Coronary artery (tissue), 2 donors: Measurements from ENCODE around the gene CISD3.

ENCODE experiments used
- DNase-seq: peaks from one replicate; pipeline ENCODE4 v3.0.0-alpha.2; 2017; ENCODE audit warnings: low spot score
- H3K27ac ChIP-seq, 2 donors: fragments of 200-600 bp; sonication (generic); one replicate each; pipeline ENCODE4 v1.5.1; 2016 to 2019
- H3K4me3 ChIP-seq: fragments of 200-600 bp; sonication (generic); 2 replicates; pipeline ENCODE4 v1.5.1; 2016; ENCODE audit warnings: mild to moderate bottlenecking, moderate library complexity
- TF ChIP-seq, protein P1 (sequence below): fragments of 200-600 bp; sonication (generic); IDR thresholded peaks from one replicate; pipeline ENCODE4 v1.5.1; 2019; ENCODE audit warnings: antibody characterized with exemption

Gene CISD3, protein sequence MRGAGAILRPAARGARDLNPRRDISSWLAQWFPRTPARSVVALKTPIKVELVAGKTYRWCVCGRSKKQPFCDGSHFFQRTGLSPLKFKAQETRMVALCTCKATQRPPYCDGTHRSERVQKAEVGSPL

DNA sequence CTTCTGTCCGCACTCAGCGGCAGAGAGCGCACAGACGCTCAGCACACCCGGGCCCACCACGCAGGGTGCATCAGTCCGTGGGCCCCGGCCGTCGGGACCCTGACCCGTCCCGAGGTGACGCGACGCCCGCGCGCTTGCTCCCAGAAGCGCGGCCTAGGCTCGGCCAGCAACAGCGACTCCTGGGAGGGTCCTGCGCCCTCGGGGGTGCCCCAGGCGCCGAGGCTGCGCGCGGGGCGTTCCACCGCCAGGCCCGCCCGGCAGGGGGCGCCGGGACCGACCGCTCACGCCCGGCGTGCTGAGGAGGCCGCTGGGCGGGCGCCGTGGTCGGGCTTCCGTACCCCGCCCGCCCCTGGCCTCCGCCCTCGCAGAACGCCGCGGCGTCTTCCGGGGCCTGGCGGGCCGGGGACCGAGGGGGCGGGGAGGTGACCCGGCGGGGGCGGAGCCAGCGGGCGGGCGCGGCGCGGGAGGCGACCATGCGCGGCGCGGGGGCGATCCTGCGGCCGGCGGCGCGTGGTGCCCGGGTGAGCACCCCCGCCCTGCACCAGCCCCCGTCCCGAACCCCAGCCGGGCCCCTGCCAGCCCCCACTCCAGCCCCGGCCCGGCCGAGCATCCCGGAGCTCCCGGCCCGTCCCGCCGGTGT, at the start of gene CISD3:
CISD3 (plus strand) TSS at position 456 of the 640 bp plus-strand sequence; CDS start at position 474, 18 bp downstream.
- TF ChIP-seq, protein P1, sequence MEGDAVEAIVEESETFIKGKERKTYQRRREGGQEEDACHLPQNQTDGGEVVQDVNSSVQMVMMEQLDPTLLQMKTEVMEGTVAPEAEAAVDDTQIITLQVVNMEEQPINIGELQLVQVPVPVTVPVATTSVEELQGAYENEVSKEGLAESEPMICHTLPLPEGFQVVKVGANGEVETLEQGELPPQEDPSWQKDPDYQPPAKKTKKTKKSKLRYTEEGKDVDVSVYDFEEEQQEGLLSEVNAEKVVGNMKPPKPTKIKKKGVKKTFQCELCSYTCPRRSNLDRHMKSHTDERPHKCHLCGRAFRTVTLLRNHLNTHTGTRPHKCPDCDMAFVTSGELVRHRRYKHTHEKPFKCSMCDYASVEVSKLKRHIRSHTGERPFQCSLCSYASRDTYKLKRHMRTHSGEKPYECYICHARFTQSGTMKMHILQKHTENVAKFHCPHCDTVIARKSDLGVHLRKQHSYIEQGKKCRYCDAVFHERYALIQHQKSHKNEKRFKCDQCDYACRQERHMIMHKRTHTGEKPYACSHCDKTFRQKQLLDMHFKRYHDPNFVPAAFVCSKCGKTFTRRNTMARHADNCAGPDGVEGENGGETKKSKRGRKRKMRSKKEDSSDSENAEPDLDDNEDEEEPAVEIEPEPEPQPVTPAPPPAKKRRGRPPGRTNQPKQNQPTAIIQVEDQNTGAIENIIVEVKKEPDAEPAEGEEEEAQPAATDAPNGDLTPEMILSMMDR: peak; percentile 79
- H3K27ac ChIP-seq: peak within 1 kb of the TSS; percentile 85 to 91
- DNase-seq: peak; percentile 86
- H3K4me3 ChIP-seq: peak within 1 kb of the TSS; percentile 85

DNA sequence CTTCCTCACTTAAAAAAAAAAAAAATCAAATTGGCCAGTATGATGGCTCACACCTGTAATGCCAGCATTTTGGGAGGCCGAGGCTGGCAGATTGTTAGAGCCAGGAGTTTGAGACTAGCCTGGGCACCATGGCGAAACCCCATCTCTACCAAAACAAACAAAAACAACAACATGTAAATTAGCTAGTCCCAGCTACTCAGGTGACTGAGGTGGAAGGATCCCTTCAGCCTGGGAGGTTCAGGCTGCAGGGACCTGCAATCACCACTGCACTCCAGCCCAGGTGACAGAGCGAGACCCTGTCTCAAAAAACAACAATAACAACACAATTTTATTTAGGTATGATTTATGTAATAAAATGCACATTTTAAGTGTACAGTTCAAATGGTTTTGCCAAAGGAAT, 49.0 kb upstream of the CISD3 start:
- TF ChIP-seq, protein P1: no peak
- DNase-seq: no peak
- no peak overlapping the region for H3K27ac ChIP-seq
- no peak overlapping the region for H3K4me3 ChIP-seq

DNA sequence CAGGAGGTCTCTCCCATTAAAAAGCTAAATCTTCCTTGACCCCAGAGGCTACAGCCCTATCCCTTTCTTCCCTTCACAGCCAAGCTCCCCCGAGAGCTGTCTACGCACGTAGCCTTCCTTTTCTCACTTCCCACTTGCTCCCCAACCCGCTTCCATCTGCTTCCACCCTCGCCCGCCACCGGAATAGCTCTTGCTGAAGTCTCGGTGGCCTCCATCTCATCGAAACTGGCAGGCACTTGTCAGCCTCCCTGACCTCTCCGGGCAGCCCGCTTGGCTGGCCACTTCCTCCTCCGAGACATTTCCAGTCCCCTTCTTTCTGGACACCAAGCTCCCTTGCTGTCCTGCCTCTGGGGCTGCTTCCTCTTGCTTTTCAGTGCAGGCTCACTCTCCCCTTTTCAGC, 44.6 kb upstream of the CISD3 start:
- TF ChIP-seq, protein P1: no peak
- no peak overlapping the region for H3K27ac ChIP-seq
- no peak for DNase-seq

DNA sequence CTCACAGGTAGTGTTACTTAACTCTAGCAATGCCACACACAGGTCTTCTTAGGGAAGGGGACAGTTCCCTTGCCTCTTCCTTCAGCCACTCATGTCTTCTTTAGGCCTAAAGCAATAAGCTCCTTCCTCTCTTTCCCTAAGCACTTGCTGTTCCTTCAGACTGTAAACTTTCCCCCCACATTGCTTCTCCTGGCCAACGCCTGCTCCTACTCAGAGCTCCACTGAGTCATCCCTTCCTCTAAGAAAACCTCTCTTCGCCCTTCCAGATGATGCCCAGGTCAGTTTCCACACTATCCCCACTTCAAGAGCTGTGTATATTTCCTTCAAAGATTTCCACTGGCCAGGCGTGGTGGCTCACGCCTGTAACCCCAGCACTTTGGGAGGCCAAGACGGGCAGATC, 42.9 kb upstream of the CISD3 start:
- DNase-seq: no peak
- no peak overlapping the region for H3K4me3 ChIP-seq
- no peak overlapping the region for H3K27ac ChIP-seq
- TF ChIP-seq, protein P1: no peak

More for the DNA sequence above, 44.6 kb upstream of the CISD3 start:
- H3K4me3 ChIP-seq: no peak overlapping the region

DNA sequence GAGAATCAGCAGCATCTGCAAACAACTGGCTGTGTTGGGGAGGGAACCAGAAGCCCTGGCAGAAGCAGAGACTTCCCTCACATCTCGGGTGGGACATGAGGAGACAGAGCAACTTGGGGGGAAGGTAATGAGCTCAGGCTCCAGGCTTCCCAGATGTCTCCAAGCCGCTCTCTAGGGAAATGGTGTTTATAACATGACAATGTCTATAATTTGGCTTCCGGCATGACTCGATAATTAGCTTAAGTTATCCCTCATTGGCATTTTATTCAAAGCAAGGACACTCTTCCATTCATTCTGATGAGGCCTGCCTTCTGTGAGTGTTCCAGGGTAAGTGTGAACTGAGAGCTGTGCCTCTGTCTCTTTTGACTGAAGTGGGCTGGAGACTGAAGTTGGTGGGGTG, 39.8 kb upstream of the CISD3 start:
- TF ChIP-seq, protein P1: no peak
- H3K4me3 ChIP-seq: no peak overlapping the region
- no peak overlapping the region for H3K27ac ChIP-seq
- no peak for DNase-seq

DNA sequence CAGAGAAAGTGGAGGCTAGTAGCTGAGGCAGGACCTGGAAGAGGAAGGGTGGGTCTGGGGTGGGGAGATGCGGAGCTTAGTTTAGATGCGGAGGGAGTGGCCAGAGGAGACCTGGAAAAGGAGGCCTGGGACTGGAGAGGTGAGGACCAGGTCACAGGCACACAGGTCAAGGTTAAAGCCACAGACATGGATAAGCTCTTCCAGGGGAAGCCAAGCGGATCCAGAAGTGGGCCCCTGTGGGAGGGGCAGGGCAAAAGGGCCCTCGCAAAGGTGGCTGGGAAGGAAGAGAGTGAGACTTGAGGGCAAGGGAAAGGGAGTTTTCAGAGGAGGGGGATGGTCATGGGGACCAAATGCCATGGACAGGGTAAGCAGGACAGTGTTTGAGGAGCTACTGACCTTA, 39.0 kb upstream of the CISD3 start:
- no peak for DNase-seq
- TF ChIP-seq, protein P1: no peak
- Histone ChIP-seq H3K4me3 (no peak overlapping the region), H3K27ac (no peak overlapping the region)

DNA sequence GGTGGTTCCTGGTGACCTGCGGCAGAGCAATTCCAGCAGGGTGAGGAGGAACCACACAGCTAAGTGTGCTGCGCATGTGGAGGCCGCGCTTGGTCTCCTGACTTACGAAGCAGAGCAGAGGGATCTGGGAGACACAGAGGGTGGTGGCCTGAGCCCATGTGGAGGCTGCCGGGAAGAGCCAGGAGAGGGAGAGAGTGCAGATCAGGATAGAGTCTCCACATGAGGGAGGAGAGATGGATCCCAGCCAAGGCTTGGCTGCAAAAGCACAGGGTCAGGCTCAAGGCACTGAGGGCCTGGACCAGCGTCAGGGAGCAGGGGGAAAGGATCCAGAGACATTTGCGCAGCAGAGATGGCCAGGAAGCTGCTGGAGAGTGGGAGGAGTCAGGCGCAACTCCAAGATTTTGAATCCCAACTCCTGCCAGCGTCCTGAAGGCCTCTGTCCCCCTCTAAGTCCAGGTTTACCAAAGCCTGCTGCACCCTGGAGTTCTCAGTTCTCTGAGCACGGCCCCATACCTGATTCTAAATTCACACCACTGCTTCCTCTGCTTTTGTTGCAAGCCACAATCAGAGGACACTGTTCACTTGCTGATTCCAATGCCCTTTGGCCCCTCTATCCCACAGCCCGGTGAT, 36.3 kb upstream of the CISD3 start:
- no peak overlapping the region for H3K4me3 ChIP-seq
- TF ChIP-seq, protein P1: no peak
- peak; percentile 91 for DNase-seq

More for the DNA sequence above, 36.3 kb upstream of the CISD3 start:
- H3K27ac ChIP-seq: peak overlapping the region; percentile 57 to 85
